ENCODE results near the gene COX4I2.

COX4I2 gene

GRCh38 chr20:31653561-31653960 is 15.8 kb downstream of the COX4I2 start:
- Histone ChIP-seq H3K79me1 (ENCODE audit: low read length) (no peaks in the 10 kb centered on the region), H4K8ac (ENCODE audit: low read depth, low read length) (no peak overlapping the region), H3K4me3 (ENCODE audit: low read depth, low read length) (no peak overlapping the region), H3K4me1 (ENCODE audit: control insufficient read depth in 1 of 2, insufficient read depth in 2 of 2, low read length in 2 of 2) (no peaks in the 10 kb centered on the region), H3K18ac (ENCODE audit: low read length) (no peak overlapping the region), H3K14ac (ENCODE audit: low read length) (no peak overlapping the region), H2BK12ac (ENCODE audit: low read length) (no peak overlapping the region), H3K27ac (ENCODE audit: low read depth, low read length) (no peak overlapping the region), H4K91ac (ENCODE audit: low read depth, low read length) (no peak overlapping the region), H2AFZ (ENCODE audit: insufficient read depth, low read length, poor library complexity) (no peak overlapping the region), H2BK5ac (ENCODE audit: low read depth, low read length, poor library complexity) (no peak overlapping the region), H3K9ac (ENCODE audit: low read length) (no peak overlapping the region), H2AK5ac (ENCODE audit: low read length) (no peak overlapping the region), H3K4ac (ENCODE audit: low read depth, low read length) (no peak overlapping the region), H3K4me2 (ENCODE audit: low read length) (no peak overlapping the region), H3K36me3 (ENCODE audit: control insufficient read depth in 1 of 2, insufficient read depth in 2 of 2, low read length in 2 of 2) (no peaks in the 10 kb centered on the region), H3K23ac (ENCODE audit: low read length) (no peak overlapping the region), H4K12ac (ENCODE audit: low read depth, low read length) (no peak overlapping the region), H3K79me2 (ENCODE audit: control insufficient read depth, insufficient read depth, low read length, poor library complexity) (no peaks in the 10 kb centered on the region), H2BK120ac (ENCODE audit: insufficient read depth, low read length, poor library complexity) (no peak overlapping the region), H3K9me3 (ENCODE audit: insufficient read depth, low read depth, low read length) (no peaks in the 10 kb centered on the region), H3K27me3 (ENCODE audit: insufficient read depth, low read length) (no peaks in the 10 kb centered on the region)
- no peak for DNase-seq
- no CpG with 5 or more reads among the region's 5 CpGs for WGBS (ENCODE audit: extremely low coverage, insufficient coverage, insufficient read length)

- Histone ChIP-seq H3K9ac (ENCODE audit: low read length) (no peak overlapping the region), H4K91ac (ENCODE audit: low read depth, low read length) (no peak overlapping the region), H3K27ac (ENCODE audit: low read depth, low read length) (no peak overlapping the region), H2BK120ac (ENCODE audit: insufficient read depth, low read length, poor library complexity) (no peak overlapping the region), H2BK12ac (ENCODE audit: low read length) (no peak overlapping the region), H3K79me2 (ENCODE audit: control insufficient read depth, insufficient read depth, low read length, poor library complexity) (no peaks in the 10 kb centered on the region), H2AK5ac (ENCODE audit: low read length) (no peak overlapping the region), H3K14ac (ENCODE audit: low read length) (no peak overlapping the region), H3K23ac (ENCODE audit: low read length) (no peak overlapping the region), H2AFZ (ENCODE audit: insufficient read depth, low read length, poor library complexity) (no peak overlapping the region), H3K4me2 (ENCODE audit: low read length) (no peak overlapping the region), H3K18ac (ENCODE audit: low read length) (no peak overlapping the region), H2BK5ac (ENCODE audit: low read depth, low read length, poor library complexity) (no peak overlapping the region), H4K12ac (ENCODE audit: low read depth, low read length) (no peak overlapping the region), H3K4me3 (ENCODE audit: low read depth, low read length) (no peak overlapping the region), H3K4me1 (ENCODE audit: control insufficient read depth in 1 of 2, insufficient read depth in 2 of 2, low read length in 2 of 2) (no peaks in the 10 kb centered on the region), H3K9me3 (ENCODE audit: insufficient read depth, low read depth, low read length) (no peaks in the 10 kb centered on the region), H3K36me3 (ENCODE audit: control insufficient read depth in 1 of 2, insufficient read depth in 2 of 2, low read length in 2 of 2) (no peaks in the 10 kb centered on the region), H3K4ac (ENCODE audit: low read depth, low read length) (no peak overlapping the region), H3K27me3 (ENCODE audit: insufficient read depth, low read length) (no peaks in the 10 kb centered on the region), H4K8ac (ENCODE audit: low read depth, low read length) (no peak overlapping the region), H3K79me1 (ENCODE audit: low read length) (no peaks in the 10 kb centered on the region)
- no CpG with 5 or more reads among the region's 5 CpGs for WGBS (ENCODE audit: extremely low coverage, insufficient coverage, insufficient read length)
- no peak for DNase-seq
Observed at GRCh38 chr20:31654534-31654933, 16.8 kb downstream of the COX4I2 start.

- H3K4ac ChIP-seq (ENCODE audit: low read depth, low read length) = peak overlapping the region; percentile 22
- H3K36me3 ChIP-seq (ENCODE audit: control insufficient read depth in 1 of 2, insufficient read depth in 2 of 2, low read length in 2 of 2) = peaks cover 13 to 15% of the 10 kb centered on the region in 2 experiments
Observed at GRCh38 chr20:31661625-31662371, 24.1 kb downstream of the COX4I2 start.

GRCh38 chr20:31662372-31662854 is 24.7 kb downstream of the COX4I2 start:
- H3K36me3 ChIP-seq (ENCODE audit: control insufficient read depth in 1 of 2, insufficient read depth in 2 of 2, low read length in 2 of 2) = peaks cover 13 to 15% of the 10 kb centered on the region in 2 experiments
- no peaks in the 10 kb centered on the region for H3K27me3 ChIP-seq (ENCODE audit: insufficient read depth, low read length)
- peak in 1 of 2 donors; percentile 49 for DNase-seq
- no peak overlapping the region for H2BK120ac ChIP-seq (ENCODE audit: insufficient read depth, low read length, poor library complexity)
- peak overlapping the region; percentile 27 for H2BK12ac ChIP-seq (ENCODE audit: low read length)
- no peak overlapping the region for H3K18ac ChIP-seq (ENCODE audit: low read length)
- H3K79me1 ChIP-seq (ENCODE audit: low read length) = peaks cover 13% of the 10 kb centered on the region
- no peak overlapping the region for H4K12ac ChIP-seq (ENCODE audit: low read depth, low read length)
- H3K4me3 ChIP-seq (ENCODE audit: low read depth, low read length) = no peak overlapping the region
- no peak overlapping the region for H4K91ac ChIP-seq (ENCODE audit: low read depth, low read length)
- no peak overlapping the region for H3K4me2 ChIP-seq (ENCODE audit: low read length)
- no peaks in the 10 kb centered on the region for H3K9me3 ChIP-seq (ENCODE audit: insufficient read depth, low read depth, low read length)
- no peaks in the 10 kb centered on the region for H3K79me2 ChIP-seq (ENCODE audit: control insufficient read depth, insufficient read depth, low read length, poor library complexity)
- H3K23ac ChIP-seq (ENCODE audit: low read length) = no peak overlapping the region
- H2AK5ac ChIP-seq (ENCODE audit: low read length) = peak overlapping the region; percentile 44
- WGBS (ENCODE audit: extremely low coverage, insufficient coverage, insufficient read length) = no CpG with 5 or more reads among the region's 6 CpGs
- H3K27ac ChIP-seq (ENCODE audit: low read depth, low read length) = no peak overlapping the region
- H2BK5ac ChIP-seq (ENCODE audit: low read depth, low read length, poor library complexity) = peak overlapping the region; percentile 29
- H4K8ac ChIP-seq (ENCODE audit: low read depth, low read length) = no peak overlapping the region
- no peak overlapping the region for H3K4ac ChIP-seq (ENCODE audit: low read depth, low read length)
- H2AFZ ChIP-seq (ENCODE audit: insufficient read depth, low read length, poor library complexity) = no peak overlapping the region
- no peak overlapping the region for H3K9ac ChIP-seq (ENCODE audit: low read length)
- H3K4me1 ChIP-seq (ENCODE audit: control insufficient read depth in 1 of 2, insufficient read depth in 2 of 2, low read length in 2 of 2) = peaks cover 24% of the 10 kb centered on the region in 2 experiments
- H3K14ac ChIP-seq (ENCODE audit: low read length) = no peak overlapping the region

More at GRCh38 chr20:31661625-31662371, 24.1 kb downstream of the COX4I2 start:
- H3K27ac ChIP-seq (ENCODE audit: low read depth, low read length) = no peak overlapping the region
- no peak overlapping the region for H3K23ac ChIP-seq (ENCODE audit: low read length)
- peaks cover 13% of the 10 kb centered on the region for H3K79me1 ChIP-seq (ENCODE audit: low read length)
- H3K18ac ChIP-seq (ENCODE audit: low read length) = peak overlapping the region; percentile 56
- H3K4me2 ChIP-seq (ENCODE audit: low read length) = peak overlapping the region; percentile 65
- DNase-seq = peak; percentile 54 to 82
- H3K27me3 ChIP-seq (ENCODE audit: insufficient read depth, low read length) = no peaks in the 10 kb centered on the region
- peak overlapping the region; percentile 55 for H2BK5ac ChIP-seq (ENCODE audit: low read depth, low read length, poor library complexity)
- no CpG with 5 or more reads among the region's 31 CpGs for WGBS (ENCODE audit: extremely low coverage, insufficient coverage, insufficient read length)
- peak overlapping the region; percentile 38 for H2BK12ac ChIP-seq (ENCODE audit: low read length)
- H3K4me3 ChIP-seq (ENCODE audit: low read depth, low read length) = peak overlapping the region; percentile 14
- H3K14ac ChIP-seq (ENCODE audit: low read length) = peak overlapping the region; percentile 43
- H3K9ac ChIP-seq (ENCODE audit: low read length) = peak overlapping the region; percentile 71
- peak overlapping the region; percentile 14 for H2AFZ ChIP-seq (ENCODE audit: insufficient read depth, low read length, poor library complexity)
- H3K4me1 ChIP-seq (ENCODE audit: control insufficient read depth in 1 of 2, insufficient read depth in 2 of 2, low read length in 2 of 2) = peaks cover 24% of the 10 kb centered on the region in 2 experiments
- H4K91ac ChIP-seq (ENCODE audit: low read depth, low read length) = peak overlapping the region; percentile 67
- peak overlapping the region; percentile 11 for H2BK120ac ChIP-seq (ENCODE audit: insufficient read depth, low read length, poor library complexity)
- peak overlapping the region; percentile 74 for H4K8ac ChIP-seq (ENCODE audit: low read depth, low read length)
- peak overlapping the region; percentile 59 for H4K12ac ChIP-seq (ENCODE audit: low read depth, low read length)
- H3K79me2 ChIP-seq (ENCODE audit: control insufficient read depth, insufficient read depth, low read length, poor library complexity) = no peaks in the 10 kb centered on the region
- peak overlapping the region; percentile 44 for H2AK5ac ChIP-seq (ENCODE audit: low read length)
- H3K9me3 ChIP-seq (ENCODE audit: insufficient read depth, low read depth, low read length) = no peaks in the 10 kb centered on the region
